Fibroblast of lung (primary cell): Measurements from ENCODE around the gene METTL26.

Experiments
- CTCF ChIP-seq, 2 donors: IDR thresholded peaks in 1 of 2; conservative IDR thresholded peaks in 1 of 2; 1 replicate in 1 of 2; 2 replicates in 1 of 2; pipeline ENCODE4 v1.5.1; 2011 to 2012; ENCODE audit warnings: low read length in 2 of 2, control low read depth in 1 of 2, inconsistent platforms in 1 of 2, low read depth in 1 of 2, mild to moderate bottlenecking in 1 of 2
- EZH2 ChIP-seq: IDR thresholded peaks from 2 replicates; pipeline ENCODE4 v1.5.1; 2012; ENCODE audit warnings: low read length, control low read depth, mild to moderate bottlenecking; ENCODE audit errors: missing control alignments

DNA sequence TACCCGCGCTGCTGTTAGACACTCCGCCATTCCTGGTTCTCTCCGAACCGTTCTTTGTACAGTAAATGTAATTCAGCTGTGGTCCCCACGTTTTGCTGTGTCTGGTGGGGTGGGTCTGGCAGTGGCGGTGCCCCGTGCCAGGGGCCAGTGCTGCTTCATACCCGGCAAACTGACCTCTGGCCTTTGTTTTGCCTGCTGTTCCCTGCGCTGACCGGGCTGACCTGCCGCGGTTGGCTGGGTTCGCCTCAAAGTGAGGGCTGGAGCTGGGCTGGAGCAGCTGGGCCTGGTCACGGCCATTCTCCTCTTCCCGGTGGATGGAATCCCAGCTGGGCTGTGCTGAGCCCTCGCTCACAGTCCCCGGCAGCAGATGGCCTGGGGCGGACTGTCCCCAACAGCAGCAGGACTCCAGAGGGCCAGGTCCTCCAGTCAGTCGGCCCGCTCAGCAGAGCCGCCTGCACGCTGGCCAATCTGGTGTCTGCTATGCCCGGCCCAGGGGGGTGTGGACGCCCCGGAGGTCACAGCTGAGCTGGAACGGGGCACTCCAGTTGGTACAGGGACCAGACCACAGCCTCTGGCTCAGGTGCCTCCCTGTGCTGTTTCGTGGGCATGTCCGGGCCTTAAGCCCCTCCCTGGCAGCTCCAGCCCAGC is 6.8 kb downstream of the METTL26 start:
- TF ChIP-seq CTCF (conservative IDR thresholded peaks at IDR 0.05 in 1 of 2, IDR thresholded peaks at IDR 0.05 in 1 of 2; ENCODE audit: low read depth in 1 of 2, low read length in 2 of 2) = no peak
- no peak for TF ChIP-seq EZH2
